LNCAP (cell line): Measurements from ENCODE around the gene SKP2.

Experiments
- TF ChIP-seq, protein P1 (sequence below): fragments of 450-650 bp; IDR thresholded peaks from 2 replicates; pipeline ENCODE4 v1.5.1; 2017; ENCODE audit warnings: mild to moderate bottlenecking

Gene SKP2

DNA sequence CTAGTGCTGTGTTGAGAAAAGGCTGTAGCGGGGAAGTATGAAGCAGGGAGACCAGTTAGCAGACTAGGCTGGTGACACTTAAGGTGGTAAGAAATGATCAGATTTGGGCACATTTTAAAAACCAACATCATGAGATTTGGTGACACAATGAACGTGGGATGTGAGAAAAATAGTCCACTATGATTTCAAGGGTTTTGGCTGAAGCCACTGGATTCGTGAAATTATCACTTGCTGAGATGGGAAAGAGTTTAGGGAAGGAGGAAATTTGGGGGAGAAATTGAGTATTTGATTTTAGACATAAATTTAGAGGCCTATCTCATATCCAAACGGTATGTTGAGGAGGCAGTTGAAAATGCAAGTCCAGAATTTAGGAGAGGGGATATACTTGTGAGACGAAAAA is 23.1 kb downstream of the SKP2 start:
- TF ChIP-seq, protein P1, sequence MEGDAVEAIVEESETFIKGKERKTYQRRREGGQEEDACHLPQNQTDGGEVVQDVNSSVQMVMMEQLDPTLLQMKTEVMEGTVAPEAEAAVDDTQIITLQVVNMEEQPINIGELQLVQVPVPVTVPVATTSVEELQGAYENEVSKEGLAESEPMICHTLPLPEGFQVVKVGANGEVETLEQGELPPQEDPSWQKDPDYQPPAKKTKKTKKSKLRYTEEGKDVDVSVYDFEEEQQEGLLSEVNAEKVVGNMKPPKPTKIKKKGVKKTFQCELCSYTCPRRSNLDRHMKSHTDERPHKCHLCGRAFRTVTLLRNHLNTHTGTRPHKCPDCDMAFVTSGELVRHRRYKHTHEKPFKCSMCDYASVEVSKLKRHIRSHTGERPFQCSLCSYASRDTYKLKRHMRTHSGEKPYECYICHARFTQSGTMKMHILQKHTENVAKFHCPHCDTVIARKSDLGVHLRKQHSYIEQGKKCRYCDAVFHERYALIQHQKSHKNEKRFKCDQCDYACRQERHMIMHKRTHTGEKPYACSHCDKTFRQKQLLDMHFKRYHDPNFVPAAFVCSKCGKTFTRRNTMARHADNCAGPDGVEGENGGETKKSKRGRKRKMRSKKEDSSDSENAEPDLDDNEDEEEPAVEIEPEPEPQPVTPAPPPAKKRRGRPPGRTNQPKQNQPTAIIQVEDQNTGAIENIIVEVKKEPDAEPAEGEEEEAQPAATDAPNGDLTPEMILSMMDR: no peak

DNA sequence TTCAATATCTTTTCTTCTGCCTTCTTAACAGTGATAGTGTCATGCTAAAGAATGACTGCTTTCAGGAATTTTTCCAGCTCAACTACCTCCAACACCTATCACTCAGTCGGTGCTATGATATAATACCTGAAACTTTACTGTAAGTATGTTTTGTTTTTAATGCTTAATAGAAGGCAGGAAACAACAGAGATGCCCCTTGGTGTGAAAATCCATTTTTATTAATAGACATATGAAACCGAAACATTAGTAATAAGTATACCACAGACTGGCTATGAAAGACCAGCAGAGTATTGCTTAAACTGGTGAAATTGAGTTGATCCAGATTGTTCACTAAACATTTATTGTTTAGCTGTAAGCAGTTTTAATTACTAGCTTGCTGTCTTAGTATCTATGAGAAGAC is 25.2 kb downstream of the SKP2 start:
- TF ChIP-seq, protein P1: no peak

DNA sequence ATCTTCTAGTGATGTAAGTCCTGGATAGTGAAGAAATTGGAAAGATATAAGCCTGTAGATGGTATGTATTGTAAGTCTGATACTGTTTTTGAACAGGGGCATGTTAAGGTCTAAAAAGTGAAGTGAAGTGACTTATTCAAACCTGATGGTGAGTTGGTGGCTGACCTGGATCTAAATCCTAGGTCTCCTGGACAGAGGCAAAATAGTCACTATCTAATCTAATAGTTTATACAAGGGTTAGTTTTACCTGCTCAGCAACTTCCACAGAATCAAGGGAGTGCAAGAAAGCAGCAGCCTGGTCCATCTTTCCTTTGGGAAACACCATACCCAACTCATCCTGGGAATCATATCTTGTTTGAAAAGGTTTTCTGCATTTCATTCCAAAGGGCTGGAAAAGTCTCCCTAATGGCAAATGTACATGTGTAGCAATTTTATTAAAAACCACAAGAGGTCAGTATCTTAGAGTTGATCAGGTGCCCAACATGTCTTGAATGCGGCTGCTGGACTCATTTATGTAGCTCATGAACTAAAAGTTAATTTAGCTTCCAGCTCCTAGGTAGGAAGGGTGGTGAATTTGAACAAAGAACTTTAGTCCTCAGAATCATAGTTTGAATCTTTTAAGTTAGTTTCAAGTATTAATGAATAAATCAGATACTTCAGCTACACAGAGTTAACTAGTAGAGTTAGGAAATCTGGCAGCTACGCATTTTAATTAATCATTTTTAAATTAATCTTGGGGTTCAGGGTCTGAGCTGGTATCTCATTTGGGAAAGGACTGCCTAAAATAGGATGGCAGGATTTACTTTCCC is 26.0 kb downstream of the SKP2 start:
- TF ChIP-seq, protein P1: peak; percentile 64

DNA sequence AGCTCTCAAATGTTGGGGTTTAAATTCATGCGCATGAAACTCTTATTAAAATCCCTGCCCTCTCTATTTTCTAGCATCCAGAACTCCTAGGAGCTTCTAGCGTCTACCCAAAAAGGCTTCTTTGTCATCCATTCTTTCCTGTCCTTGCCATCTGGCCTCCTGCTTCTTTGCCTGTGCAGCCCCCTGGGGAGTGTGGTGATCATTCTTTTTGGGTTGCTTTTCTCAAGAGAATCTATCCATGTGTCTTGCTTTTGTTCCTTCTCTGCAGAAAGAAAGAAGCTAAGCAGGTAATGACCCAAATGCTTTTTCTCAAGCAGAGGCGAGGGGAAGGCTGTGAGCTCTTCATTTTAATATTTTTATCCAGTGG is 26.6 kb downstream of the SKP2 start:
- TF ChIP-seq, protein P1: no peak

DNA sequence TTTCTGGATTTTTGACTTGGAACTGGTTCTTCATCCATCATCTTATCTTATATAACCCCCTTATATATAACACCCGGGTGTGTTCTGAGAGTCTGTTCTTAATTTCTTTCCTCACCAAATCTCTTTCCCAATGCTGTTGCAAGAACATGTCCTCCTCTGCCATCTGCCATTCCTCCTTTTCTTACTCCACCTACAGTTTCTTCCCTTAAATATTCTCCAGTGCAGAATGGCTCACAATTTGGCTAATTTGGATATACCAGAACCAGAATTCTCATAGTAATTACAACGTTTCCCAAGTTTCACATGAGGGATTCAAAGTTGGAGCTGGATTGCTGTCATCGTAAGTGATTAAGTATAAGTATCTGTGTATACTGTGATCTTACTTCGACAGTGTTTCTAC is 28.0 kb downstream of the SKP2 start:
- TF ChIP-seq, protein P1: no peak

DNA sequence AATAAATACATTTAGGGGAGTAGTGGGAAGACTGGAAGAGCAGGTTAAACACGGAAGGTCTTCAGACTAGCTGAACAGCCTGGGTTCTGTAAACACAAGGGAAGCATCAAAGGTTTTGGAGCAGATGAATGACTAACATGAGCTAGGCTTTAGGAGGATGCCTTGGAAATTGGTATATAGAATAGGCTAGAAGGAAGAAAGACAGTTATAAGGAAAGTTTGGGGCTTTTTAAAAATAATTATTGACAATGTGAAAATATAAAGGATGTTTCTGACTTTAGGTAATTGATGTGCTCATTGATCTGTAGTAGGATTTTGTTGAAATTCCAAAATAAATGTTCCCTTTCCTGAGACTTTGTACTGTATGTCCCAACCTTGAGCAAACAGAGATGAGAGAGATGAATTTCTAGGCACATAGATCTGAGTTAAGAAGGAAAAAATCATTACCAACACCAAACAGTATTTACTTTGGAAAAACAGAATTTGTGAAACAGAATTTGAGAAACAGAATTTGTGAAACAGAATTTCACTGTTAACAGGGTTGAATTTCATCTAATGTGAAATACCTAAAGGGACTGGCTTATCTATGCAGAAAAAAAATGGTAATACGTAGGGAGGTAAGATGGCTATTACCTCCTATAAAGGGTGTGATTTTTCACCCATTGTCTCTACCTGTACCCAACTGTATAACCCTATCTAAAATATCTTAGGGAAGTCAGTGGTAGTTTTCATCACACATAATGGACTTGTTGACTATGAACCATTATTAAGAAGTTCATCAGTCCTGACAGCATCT is 28.8 kb downstream of the SKP2 start:
- TF ChIP-seq, protein P1: no peak

DNA sequence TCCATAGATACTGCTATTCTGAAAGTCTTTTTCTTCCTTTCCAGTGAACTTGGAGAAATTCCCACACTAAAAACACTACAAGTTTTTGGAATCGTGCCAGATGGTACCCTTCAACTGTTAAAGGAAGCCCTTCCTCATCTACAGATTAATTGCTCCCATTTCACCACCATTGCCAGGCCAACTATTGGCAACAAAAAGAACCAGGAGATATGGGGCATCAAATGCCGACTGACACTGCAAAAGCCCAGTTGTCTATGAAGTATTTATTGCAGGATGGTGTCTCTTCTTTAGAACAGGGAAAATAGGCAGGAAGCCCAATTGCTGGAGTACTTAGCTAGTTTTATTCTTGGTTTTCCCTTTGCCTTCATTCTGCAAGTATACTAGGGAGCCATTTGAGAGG is 29.9 kb downstream of the SKP2 start:
- TF ChIP-seq, protein P1: no peak
